Pancreas (tissue), 10 donors: ENCODE measurements around the gene DUSP16. TPM values are rescaled to one million over a fixed set of nuclear protein-coding genes. Genes with fewer than 3 reads are reported as not detected.

Source experiments
- ATAC-seq, 4 donors: fragments of 200-7000 bp; cut with Tn5 transposase; one replicate each; pipeline versions ENCODE4 v1.8.0 to v1.9.1; 2020; ENCODE audit warnings: mild to moderate bottlenecking in 4 of 4, moderate library complexity in 4 of 4
- DNase-seq, 6 donors: peaks; one replicate each; pipeline ENCODE4 v3.0.0-alpha.2; 2020
- FAIRE-seq: peaks from 2 replicates; lab custom pipeline; 2012; peaks lifted over from hg19 to GRCh38; lab: Jason Lieb, UNC
- H3K27ac ChIP-seq, 4 donors: fragments of 200-600 bp; sonication (generic); 1 replicate in 3 of 4; 2 replicates in 1 of 4; pipeline versions ENCODE4 v1.5.0 to v1.8.0; 2020
- H3K27me3 ChIP-seq, 4 donors: fragments of 200-600 bp; one replicate each; pipeline ENCODE4 v1.8.0; 2021
- H3K36me3 ChIP-seq, 3 donors: fragments of 200-600 bp; sonication (generic) in 1 of 3; one replicate each; pipeline versions ENCODE4 v1.5.0 to v1.8.0; 2020 to 2021
- H3K4me1 ChIP-seq, 3 donors: fragments of 200-600 bp; one replicate each; pipeline ENCODE4 v1.8.0; 2021
- H3K4me3 ChIP-seq, 4 donors: fragments of 200-600 bp; sonication (generic) in 2 of 4; one replicate each; pipeline versions ENCODE4 v1.5.0 to v1.8.0; 2020 to 2021
- H3K9me3 ChIP-seq, 4 donors: fragments of 200-600 bp; one replicate each; pipeline ENCODE4 v1.8.0; 2021
- WGBS, 2 donors: extraction: QIAGEN DNeasy Blood & Tissue Kit; methylation state at CpG; one replicate each; pipeline ENCODE4 v1.1.7; 2013; 5-methylcytosine and 5-hydroxymethylcytosine counted together
- intact Hi-C, 3 donors: fragments of 100-400 bp; cut with DNase I; formaldehyde crosslinking; loops; one replicate each; pipeline versions ENCODE4 v1.11.1 to v1.14.2; 2022
- polyA plus RNA-seq, 2 donors: library from polyadenylated mRNA; stranded (reverse); fragments of 200-250 nt; gene quantifications; one replicate each; pipeline ENCODE4 v1.2.3, GENCODE V29; 2013
- total RNA-seq, 6 donors: library from RNA; stranded (reverse); fragmentation: NEBNext Ultra II Directional in 4 of 6; extraction: Animal tissue kit (Norgen Biotek cat#: 25700) in 4 of 6; gene quantifications; one replicate each; pipeline versions ENCODE4 v1.2.1 to v1.2.4, GENCODE V29; 2021 to 2023
- TF ChIP-seq, protein P1 (sequence below), 4 donors: fragments of 200-600 bp; sonication (generic) in 3 of 4; IDR thresholded peaks; one replicate each; pipeline versions ENCODE4 v1.5.0 to v1.8.0; 2021; ENCODE audit warnings: antibody characterized with exemption in 4 of 4
- donor health status: healthy with polysubstance abuse.
- donor health status: DM: no; HTN: no; CAD: no; lungs with moderate emphysema.
- donor health status: DM: no; HTN: no; CAD: no.
- donor health status: control.
- donor health status: control.
- donor health status: Bipolar disorder and iron deficiency.
- donor health status: DM: yes; HTN: yes; CAD: no.
- donor health status: DM: no; HTN: no; CAD: no.
- donor health status: DM: no; HTN: no; CAD: no.
- donor health status: DM: yes; HTN: yes; CAD: no.

The DUSP16 gene
- total and polyA plus RNA-seq, 8 donors: 5.8 to 38.7 (median 26.5) TPM

DNA sequence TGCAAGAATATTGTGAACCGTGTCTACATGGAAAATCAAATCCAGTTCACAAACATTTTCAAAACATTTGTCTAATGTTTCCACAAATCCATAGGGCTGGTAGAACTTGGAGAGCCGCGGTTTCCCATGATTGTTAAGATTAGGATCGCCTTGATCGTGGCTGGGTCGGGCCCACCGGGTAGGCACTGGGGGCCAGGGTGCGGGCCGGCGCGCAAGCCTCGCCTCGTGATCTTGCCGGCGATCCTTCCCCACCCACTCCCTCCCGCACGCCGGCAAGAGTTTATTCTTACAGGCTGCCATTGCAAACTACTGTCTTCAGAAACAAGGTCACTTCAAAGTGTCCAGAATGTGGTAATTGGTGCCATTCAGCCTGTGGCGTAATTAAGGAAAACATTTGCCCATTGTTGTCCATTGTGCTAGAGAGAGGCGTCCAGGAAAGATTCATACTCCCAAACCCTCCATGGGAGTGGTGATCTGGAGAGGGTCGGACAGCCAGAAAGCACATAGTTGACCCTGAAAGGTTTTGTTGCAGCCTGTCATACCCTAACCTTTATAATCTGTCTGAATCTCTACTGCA lies 110.2 kb downstream of the DUSP16 start:
- no peak for ATAC-seq
- WGBS, 2 donors: 96% methylated on average over 21 of the region's 21 CpGs
- no peak overlapping the region for H3K27ac ChIP-seq
- FAIRE-seq: no peak
- TF ChIP-seq, protein P1, sequence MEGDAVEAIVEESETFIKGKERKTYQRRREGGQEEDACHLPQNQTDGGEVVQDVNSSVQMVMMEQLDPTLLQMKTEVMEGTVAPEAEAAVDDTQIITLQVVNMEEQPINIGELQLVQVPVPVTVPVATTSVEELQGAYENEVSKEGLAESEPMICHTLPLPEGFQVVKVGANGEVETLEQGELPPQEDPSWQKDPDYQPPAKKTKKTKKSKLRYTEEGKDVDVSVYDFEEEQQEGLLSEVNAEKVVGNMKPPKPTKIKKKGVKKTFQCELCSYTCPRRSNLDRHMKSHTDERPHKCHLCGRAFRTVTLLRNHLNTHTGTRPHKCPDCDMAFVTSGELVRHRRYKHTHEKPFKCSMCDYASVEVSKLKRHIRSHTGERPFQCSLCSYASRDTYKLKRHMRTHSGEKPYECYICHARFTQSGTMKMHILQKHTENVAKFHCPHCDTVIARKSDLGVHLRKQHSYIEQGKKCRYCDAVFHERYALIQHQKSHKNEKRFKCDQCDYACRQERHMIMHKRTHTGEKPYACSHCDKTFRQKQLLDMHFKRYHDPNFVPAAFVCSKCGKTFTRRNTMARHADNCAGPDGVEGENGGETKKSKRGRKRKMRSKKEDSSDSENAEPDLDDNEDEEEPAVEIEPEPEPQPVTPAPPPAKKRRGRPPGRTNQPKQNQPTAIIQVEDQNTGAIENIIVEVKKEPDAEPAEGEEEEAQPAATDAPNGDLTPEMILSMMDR (IDR thresholded peaks at IDR 0.05): no peak
- H3K4me1 ChIP-seq: peaks cover 9 to 24% (median 19%) of the 10 kb centered on the region in 3 donors
- no peaks in the 10 kb centered on the region for H3K27me3 ChIP-seq
- intact Hi-C loops: no loop called here
- H3K9me3 ChIP-seq: no peaks in the 10 kb centered on the region
- DNase-seq: no peak
- no peaks in the 10 kb centered on the region for H3K36me3 ChIP-seq
- no peak overlapping the region for H3K4me3 ChIP-seq

DNA sequence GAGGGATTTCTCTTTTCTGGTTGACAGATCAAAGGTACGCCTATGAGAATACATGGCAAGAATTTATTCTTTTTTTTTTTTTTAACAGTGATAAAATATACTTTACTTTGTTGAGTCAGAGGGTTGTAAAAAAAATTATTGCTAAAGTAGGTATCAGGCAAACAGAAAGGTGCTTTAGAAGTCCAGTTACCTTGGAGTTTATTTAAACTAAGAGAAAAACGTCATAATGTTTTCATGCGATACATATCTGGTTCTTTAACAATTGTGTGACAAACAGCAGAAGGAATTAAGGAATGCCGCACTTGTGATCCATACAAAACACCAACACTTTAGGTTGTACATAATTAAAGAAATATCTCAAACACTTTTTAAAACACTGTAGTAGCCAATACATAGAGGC lies 111.6 kb downstream of the DUSP16 start:
- WGBS, 2 donors: 35 to 41% methylated on average over 4 of the region's 4 CpGs
- FAIRE-seq (peak; percentile 96), ATAC-seq (peak; percentile 43 to 66 (median 63)), DNase-seq (no peak)
- Histone ChIP-seq H3K36me3 (no peaks in the 10 kb centered on the region), H3K9me3 (no peaks in the 10 kb centered on the region), H3K27me3 (no peaks in the 10 kb centered on the region), H3K4me3 (no peak overlapping the region), H3K4me1 (peaks cover 9 to 24% (median 19%) of the 10 kb centered on the region in 3 donors), H3K27ac (peak overlapping the region in 2 of 4 donors; percentile 9 to 75)
- intact Hi-C loops: no loop called here
- TF ChIP-seq, protein P1 (IDR thresholded peaks at IDR 0.05): no peak

DNA sequence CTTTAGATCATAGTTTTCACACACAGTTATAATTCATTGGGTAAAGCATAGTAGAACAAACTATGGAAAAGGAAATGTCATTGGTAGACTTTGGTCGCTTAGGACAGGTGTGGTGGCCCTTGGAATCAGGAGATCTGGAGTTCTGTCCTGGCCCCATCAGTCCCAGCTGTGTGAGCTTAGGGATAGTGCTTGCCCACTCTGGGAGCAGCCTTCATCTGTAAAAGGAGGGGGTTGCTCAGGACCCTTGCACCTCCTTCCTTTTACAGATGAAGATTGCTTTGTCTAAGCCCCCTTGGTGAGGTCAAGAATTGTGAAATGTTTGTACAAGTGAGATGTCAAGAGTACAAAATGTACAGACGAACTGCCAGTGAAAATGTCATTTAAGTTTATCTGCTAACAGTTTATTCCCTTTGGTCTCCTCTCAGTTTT lies 112.6 kb downstream of the DUSP16 start:
- intact Hi-C loops: no loop called here
- no peak overlapping the region for H3K4me3 ChIP-seq

DNA sequence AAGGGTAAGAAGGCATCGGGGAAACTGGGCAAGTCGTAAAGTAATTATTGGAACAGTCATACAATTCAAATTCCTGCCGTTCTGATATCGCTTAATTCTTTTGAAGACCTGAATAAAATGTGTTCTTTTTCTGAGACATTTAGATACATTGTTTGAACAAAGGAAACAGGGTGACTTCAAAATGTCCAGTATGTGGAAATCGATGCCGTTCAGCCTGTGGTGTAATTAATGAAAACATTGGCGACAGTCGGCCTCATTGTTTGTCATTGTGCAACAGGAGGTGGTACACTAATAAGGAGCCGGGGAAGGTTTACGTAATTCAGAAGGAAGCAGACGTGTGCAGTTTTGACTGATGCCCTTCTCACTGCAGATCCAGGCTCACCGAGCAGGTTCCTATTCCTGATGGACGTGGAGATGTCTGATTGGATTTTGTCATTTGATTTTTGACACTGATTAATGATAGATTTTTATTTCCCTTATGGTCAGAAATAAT lies 113.1 kb downstream of the DUSP16 start:
- Histone ChIP-seq H3K4me1 (peaks cover 9 to 24% (median 19%) of the 10 kb centered on the region in 3 donors), H3K4me3 (no peak overlapping the region), H3K27me3 (no peaks in the 10 kb centered on the region), H3K27ac (peak overlapping the region; percentile 11 to 75 (median 52)), H3K36me3 (no peaks in the 10 kb centered on the region), H3K9me3 (no peaks in the 10 kb centered on the region)
- intact Hi-C loops: no loop called here
- FAIRE-seq (no peak), DNase-seq (peak in 4 of 6 donors; percentile 44 to 79 (median 64)), ATAC-seq (peak; percentile 87 to 91 (median 91))
- WGBS, 2 donors: 32 to 39% methylated on average over 13 of the region's 13 CpGs
- TF ChIP-seq, protein P1 (IDR thresholded peaks at IDR 0.05): no peak

More for the DNA sequence above, 112.6 kb downstream of the DUSP16 start:
- Histone ChIP-seq H3K9me3 (no peaks in the 10 kb centered on the region), H3K27me3 (no peaks in the 10 kb centered on the region), H3K4me1 (peaks cover 9 to 24% (median 19%) of the 10 kb centered on the region in 3 donors), H3K36me3 (no peaks in the 10 kb centered on the region), H3K27ac (peak overlapping the region; percentile 11 to 75 (median 52))
- ATAC-seq (peak; percentile 23 to 36 (median 32)), FAIRE-seq (no peak), DNase-seq (no peak)
- TF ChIP-seq, protein P1 (IDR thresholded peaks at IDR 0.05): no peak
- WGBS, 2 donors: 51 to 56% methylated on average over 2 of the region's 2 CpGs

DNA sequence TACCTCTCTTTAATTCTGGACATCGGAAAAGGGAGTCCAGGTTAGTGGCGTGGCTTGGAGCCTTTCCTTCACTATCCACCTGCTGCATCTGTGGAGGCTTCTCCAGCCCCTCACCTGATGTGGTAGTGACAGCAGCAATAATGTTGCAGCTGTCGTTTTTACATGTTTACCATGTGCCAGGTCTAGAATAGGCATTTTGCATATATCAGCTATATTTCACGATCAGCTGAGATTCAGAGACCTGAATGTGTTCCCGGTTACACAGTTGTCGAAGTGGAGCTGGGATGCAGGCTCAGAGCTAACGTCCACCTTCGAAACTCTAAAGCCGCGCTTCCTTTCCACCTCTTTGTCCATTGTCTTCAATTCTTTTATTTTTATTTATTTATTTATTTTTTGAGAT lies 114.8 kb downstream of the DUSP16 start:
- H3K4me3 ChIP-seq: no peak overlapping the region
- TF ChIP-seq, protein P1 (IDR thresholded peaks at IDR 0.05): no peak
- 95 to 96% methylated on average over 10 of the region's 10 CpGs for WGBS, 2 donors
- intact Hi-C loops: no loop called here
- ATAC-seq (no peak), FAIRE-seq (no peak), DNase-seq (no peak)
- H3K4me1 ChIP-seq: peaks cover 9 to 34% (median 30%) of the 10 kb centered on the region in 3 donors
- no peak overlapping the region for H3K27ac ChIP-seq
- no peaks in the 10 kb centered on the region for H3K27me3 ChIP-seq
- H3K9me3 ChIP-seq: no peaks in the 10 kb centered on the region
- no peaks in the 10 kb centered on the region for H3K36me3 ChIP-seq
